DMS53 (cell line): ENCODE data around the gene ZNHIT3.
A peak's percentile ranks its signal among the peaks of the same experiment; 100 is the strongest.
"Not testable (repeated sequence)": the region's sequence is repeated elsewhere in the genome, so short reads cannot be mapped to it uniquely, and the experiment has no call there.

Experiments used
- DNase-seq: peaks from one replicate; lab custom pipeline; 2025; lab: John Stamatoyannopoulos, UW

Gene ZNHIT3

DNA sequence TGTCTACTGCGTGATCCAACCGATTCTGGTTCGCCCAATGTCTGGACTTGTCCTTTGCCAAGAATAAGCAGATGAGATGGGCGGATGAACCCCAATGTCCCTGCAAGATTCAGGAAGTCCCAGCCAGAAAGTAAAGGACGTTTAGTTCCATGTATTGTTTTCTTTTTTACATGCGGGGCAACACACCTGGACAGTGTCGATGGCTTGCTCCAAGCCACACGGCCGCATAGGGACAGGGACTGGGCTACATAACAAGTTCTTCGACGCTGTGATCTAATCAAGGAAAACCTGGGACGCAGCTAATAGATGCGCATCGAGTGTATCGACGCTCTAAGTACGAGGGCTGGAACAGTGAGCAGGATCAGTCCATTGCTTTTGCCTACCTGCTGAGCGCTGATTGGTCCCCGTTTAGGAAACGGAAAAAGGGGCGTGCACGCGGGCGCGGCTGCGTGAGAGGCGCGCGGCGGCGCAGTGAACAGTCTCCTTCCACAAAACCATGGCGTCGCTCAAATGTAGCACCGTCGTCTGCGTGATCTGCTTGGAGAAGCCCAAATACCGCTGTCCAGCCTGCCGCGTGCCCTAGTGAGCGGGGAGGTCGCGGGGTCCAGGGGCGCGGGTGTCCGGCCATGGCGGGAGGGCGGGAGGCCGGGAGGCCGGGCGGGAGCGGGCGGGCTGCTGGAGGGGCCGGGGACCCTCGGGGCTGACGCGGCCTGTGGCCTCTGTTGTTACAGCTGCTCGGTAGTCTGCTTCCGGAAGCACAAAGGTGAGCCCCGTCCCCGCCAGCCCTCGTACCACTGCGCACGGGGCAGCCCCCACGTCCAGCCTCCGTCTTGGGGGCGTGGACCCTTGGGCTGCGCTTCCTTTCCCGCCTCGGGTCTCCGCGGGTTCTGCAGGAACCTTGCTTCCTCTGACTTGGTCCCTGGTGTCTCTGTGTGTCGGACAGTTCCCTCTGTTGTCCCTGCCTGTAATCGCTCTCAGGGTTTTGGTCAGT is at the start of gene ZNHIT3:
TSS of gene ZNHIT3 (plus strand) at position 478 of the 991 bp plus-strand sequence. CDS start at position 497, 19 bp downstream.
- DNase-seq, result peak; percentile 95

DNA sequence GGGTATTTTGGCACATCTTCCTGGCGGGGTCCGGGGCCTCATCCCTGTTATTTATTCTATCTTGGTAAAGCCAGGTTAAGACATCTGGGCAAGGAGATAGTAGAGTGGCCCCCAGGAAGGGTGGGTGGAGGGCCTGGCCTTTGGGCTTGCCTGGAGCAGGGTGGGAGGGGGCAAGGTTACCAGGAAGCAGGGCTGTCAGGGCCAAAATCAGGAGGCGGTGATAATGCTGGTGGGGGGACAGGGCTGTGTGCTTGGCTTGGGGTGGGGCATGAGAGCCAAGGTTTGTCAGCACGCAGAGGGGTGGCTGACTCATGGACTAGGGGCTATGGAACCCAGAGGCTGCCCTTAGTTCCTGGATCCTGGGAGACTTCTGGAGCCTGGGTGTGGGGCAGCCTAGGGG is 44.7 kb upstream of the ZNHIT3 start:
- DNase-seq, result not testable (repeated sequence)

DNA sequence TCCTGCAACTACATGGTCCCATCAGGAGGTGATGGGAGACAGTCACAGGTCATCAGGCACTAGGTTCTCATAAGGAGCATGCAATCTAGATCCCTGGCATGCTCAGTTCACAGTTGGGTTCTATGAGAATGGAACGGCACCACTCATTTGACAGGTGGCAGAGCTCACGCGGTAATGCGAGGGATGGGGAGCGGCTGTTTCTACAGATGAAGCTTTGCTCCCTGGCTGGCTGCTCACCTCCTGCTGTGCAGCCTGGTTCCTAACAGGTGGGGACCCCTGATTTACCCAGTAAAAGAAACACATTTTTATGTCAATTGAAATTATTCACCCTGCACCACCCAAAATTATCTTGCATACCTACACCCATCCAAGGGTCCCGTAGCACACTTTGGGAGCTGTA is 42.7 kb upstream of the ZNHIT3 start:
- no peak for DNase-seq

- DNase-seq, result not testable (repeated sequence)
Observed at GRCh38 chr17:36449997-36450396, 36.5 kb upstream of the ZNHIT3 start.

DNA sequence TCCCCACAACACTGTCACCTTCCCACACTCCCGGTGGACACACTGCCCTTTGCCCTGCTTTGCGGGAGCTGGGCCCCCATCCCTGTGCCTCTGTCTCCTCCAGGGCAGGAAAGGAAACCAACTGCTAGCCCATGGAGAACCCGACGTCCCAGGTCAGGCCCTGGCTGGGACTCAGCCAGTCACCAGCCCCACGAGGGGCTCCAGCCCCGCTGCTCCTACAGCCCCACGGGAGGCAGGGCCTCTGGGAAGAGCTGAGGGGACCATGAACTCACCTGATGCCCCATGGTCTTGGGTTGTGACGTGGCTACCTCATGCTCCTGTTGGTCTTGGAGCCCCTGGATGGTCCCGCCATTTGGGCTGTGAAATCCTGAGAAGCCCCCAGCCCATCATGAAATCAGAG is 33.6 kb upstream of the ZNHIT3 start:
- not testable (repeated sequence) for DNase-seq

GRCh38 chr17:36457701-36458100 is 28.8 kb upstream of the ZNHIT3 start:
- not testable (repeated sequence) for DNase-seq

GRCh38 chr17:36459045-36459444 is 27.4 kb upstream of the ZNHIT3 start:
- DNase-seq, result no peak

DNA sequence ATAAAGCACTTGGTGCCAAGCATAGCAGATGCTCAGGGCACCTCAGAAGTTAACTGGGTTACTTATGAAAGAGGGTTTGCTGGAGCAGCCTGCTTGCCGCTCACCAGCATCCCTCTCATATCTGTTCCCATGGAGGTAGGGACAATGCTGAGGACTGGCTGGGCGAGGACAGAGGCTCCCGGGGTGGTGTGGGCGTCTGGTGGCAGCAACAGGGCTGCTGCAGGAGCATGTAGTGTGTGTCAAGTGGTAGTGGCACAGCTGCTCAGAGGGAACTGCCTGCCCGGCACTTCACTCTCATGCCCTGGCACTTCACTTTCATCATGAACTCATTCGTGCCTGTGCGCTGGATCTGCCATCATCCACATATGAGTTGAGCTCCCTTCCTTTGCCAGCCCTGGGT is 26.9 kb upstream of the ZNHIT3 start:
- DNase-seq, result peak; percentile 7

DNA sequence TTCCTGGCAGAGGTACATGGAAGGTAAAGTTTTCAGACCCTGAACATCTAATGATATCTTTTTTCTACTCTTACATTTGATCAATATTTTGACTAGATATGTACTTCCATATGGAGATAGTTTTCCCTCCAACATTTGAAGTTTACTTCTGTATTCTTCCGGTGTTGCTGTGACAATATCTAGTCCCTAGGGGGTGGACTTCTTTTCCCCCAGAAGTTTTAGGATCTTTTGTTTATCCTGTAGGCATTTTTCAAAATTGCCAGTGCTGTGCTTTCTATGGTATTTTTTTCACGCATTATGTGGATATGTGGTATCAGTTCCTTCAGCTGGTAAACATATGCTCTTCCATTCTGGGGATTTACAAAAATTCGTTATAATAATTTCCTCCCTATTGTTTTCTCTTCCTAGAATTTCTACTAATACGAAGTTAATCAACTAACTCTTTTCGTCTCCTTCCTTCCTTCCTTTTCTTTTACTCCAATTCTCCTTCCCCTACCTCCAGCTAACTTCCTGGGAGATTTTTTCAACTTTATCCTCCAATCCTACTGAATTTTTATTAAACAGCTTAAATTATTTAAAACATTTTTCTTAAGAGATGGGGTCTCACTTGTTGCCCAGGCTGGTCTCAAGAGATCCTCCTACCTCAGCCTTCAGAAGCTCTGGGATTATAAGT is 26.1 kb upstream of the ZNHIT3 start:
- no peak for DNase-seq

DNA sequence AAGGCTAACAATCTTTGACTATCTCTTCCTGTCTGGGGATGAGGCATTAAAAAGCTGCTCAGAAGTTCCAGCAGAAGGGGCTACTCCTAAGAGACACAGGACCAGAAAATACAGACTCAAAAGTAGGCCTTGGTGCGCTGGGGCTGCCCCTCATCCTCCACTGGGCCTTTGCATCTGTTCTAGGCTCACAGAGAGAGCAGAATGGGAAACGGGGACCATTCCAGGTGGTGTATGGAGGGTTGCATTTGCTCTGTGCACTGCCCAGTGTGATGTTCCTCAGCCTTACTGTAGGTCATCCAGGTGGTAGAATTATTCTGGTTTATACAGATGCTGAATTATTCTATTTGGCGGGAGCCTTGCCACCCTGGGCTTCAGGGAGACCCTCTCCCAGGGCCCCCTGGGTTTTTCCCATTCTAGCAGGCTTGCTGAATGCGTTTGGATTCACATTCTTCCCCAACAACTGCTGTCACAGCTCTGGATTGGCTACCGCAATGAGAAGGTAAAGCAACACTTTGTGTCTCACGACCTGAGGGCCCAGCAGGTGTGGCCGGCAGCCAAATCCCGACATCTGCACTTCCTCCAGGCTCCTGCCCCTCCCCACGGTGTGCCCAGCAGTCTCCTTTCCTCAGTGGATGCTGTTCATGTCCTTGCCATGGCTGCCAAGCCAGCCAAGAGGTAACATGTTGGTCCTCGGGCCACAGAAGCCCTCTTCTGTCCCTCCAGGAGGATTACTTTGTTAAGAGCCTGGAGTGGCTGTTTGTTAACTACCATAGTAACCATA is 25.0 kb upstream of the ZNHIT3 start:
- peak; percentile 8 for DNase-seq

- peak; percentile 88 for DNase-seq
Observed at GRCh38 chr17:36463916-36464764, 22.3 kb upstream of the ZNHIT3 start.

GRCh38 chr17:36464765-36465088 is 21.8 kb upstream of the ZNHIT3 start:
- peak; percentile 11 for DNase-seq

DNA sequence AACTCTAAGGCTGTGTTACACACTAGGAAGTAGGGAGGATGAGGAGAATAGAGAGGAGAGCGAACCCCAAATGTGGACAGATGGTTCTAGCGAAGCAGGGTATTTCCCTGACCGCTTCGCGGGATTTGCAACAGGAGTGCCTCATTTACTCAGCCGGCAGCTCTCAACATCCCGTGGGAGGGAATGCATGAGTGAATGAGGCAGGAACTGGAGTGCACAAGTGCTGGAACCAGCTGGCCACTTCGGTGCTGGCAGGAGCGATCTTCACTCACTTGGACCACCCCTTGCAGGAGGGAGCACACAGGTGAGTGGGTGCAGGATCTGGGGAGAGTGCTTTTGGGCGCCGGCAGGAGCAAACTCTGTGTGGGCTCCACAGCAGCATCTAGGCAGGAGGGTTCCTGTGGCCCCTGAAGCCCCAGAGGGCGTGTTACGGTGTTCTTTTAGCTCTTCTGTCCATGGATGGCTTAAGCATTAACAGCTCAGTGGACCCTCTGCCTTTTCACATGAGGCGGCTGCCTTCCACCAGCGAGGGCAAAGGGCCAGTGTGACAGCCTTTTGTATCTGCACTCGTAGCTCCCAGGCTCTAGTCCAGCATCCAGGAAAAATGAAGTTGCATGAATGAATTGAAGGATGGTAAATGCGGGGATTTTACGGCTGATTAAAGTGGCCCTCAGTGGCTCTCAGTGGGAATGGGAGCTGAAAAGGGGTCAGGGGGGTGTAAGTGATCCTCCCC is 17.4 kb upstream of the ZNHIT3 start:
- peak; percentile 76 for DNase-seq

DNA sequence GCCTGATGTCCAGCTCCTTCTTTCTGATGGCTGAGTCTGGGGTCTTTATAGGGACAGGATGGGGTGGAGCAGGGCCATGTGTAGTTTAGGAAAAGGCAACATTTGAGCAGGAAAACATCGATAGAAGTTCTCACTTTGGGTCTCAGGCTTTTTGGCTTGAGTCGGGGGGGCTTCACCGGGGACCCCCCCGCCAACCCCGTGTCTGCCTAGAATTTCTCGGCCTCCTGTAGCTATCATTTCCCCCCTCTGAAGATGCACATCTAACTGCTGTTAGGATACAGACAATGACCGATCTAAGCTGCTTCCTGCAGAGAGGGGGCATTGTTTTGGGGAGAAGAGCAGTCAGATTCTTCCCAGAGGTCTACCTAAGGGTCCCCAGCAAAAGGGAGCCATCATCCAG is 16.7 kb upstream of the ZNHIT3 start:
- DNase-seq, result no peak

DNA sequence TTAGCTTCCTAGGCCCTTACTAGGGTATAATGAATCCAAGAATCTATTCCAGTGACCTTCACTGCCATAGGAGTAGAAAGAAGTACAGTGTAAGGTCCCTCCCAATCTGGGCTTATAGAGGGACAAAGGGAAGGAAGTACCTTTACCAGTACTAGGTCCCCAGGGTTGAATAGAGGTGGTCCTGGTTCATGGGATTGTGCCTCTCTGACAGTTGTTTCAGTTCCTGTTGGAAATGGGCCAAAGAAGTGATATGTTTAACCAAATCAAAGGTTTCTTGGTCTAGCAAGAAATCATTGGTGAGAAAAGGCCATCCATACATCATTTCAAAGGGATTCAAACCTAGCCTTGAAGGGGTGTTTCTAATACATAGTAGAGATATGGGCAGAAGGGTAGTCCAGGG is 16.0 kb upstream of the ZNHIT3 start:
- DNase-seq, result no peak

- DNase-seq, result no peak
Observed at GRCh38 chr17:36474571-36474970, 11.9 kb upstream of the ZNHIT3 start.

GRCh38 chr17:36475346-36475970 is 11.0 kb upstream of the ZNHIT3 start:
- peak; percentile 44 for DNase-seq

- DNase-seq, result no peak
Observed at GRCh38 chr17:36481829-36482228, 4.7 kb upstream of the ZNHIT3 start.

DNA sequence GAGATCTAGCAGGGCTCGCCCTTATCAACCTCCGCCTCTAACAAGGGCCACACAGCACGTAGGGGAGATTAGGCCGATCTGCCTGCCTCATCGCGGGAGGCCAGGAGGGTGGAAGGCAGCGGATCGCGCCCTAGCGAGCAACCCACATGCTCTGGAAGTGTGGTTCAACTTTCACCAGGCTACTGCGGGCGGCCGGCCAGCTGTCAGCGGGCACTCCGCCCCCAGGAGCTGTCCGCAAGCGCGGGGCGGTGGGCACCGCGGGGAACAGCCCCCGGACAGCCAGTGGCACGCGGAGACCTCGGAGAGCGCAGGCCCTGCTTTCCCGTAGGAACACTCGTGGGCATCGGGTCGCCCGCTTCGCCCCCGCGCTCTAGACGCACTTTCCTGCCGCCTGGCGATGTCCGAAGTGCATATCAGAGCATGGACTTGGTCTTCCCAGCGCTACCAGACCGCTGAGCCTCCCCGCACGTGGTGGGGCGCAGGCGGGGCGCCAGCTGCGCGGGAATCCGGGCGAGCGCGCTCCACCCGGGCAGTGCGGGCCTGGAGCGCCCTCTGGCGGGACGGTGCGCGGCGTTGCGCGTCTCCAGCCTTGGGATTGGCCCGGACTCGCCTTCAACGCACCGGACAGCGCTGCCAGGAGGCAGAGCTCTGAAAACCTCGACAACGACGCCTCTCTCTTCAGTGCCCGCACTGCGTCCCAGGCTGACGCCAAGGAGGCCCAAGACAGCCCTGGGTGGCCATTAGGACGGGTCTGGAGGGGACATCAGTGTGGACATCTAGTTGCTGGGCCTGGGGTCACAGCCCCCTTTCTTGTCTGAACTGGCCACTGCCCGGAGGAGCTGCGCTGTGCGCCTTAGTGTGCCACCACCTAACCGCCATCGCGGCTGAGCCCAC is 3.6 kb upstream of the ZNHIT3 start:
- peak; percentile 87 for DNase-seq
